K562 (cell line): ENCODE data around the gene NAA80. TPM values are rescaled to one million over a fixed set of nuclear protein-coding genes. Genes with fewer than 3 reads are reported as not detected.

Experiments used
- CCNT2 ChIP-seq: IDR thresholded peaks from 2 replicates; pipeline ENCODE4 v1.6.1; 2011; ENCODE audit warnings: borderline replicate concordance, low read depth, mild to moderate bottlenecking, moderate library complexity, mixed read lengths, low read length; ENCODE audit not compliant: insufficient read length; ENCODE audit errors: extremely low read depth
- CUX1 ChIP-seq: fragments of 200-800 bp; sonication (Bioruptor generic); IDR thresholded peaks from 2 replicates; pipeline ENCODE4 v1.6.1; 2016; ENCODE audit warnings: missing genetic modification characterization, missing compliant biosample characterization
- EP300 ChIP-seq: IDR thresholded peaks from 2 replicates; pipeline ENCODE4 v1.6.1; 2012; ENCODE audit warnings: low read length, improper control_type of control experiment
- FIP1L1 ChIP-seq: fragments of 200-400 bp; formaldehyde crosslinking; IDR thresholded peaks from 2 replicates; pipeline ENCODE4 v1.6.1; 2018; ENCODE audit warnings: mild to moderate bottlenecking, low read depth, low read length; ENCODE audit not compliant: poor library complexity, severe bottlenecking
- FOXK2 ChIP-seq, 2 experiments: fragments of 450-650 bp; IDR thresholded peaks in 1 of 2; conservative IDR thresholded peaks in 1 of 2; 2 replicates each; pipeline ENCODE4 v1.6.1; 2016; ENCODE audit warnings: low read depth in 2 of 2, mild to moderate bottlenecking in 1 of 2
- HOXB6 ChIP-seq: fragments of 250-450 bp; sonication (Bioruptor Pico); IDR thresholded peaks from 2 replicates; pipeline ENCODE4 v1.5.1; 2022; ENCODE audit warnings: mild to moderate bottlenecking, borderline replicate concordance
- MIER1 ChIP-seq: fragments of 450-650 bp; IDR thresholded peaks from 2 replicates; pipeline ENCODE4 v1.6.1; 2016; ENCODE audit warnings: antibody characterized with exemption, mild to moderate bottlenecking, low read depth
- NFATC3 ChIP-seq: fragments of 450-650 bp; IDR thresholded peaks from 2 replicates; pipeline ENCODE4 v1.6.1; 2017; ENCODE audit warnings: mild to moderate bottlenecking
- NR2F6 ChIP-seq: fragments of 450-650 bp; formaldehyde crosslinking; IDR thresholded peaks from 2 replicates; pipeline ENCODE4 v1.4.0; 2020; ENCODE audit warnings: mild to moderate bottlenecking
- RHOXF2B ChIP-seq: fragments of 250-450 bp; sonication (Bioruptor Pico); conservative IDR thresholded peaks from 2 replicates; pipeline ENCODE4 v1.5.1; 2021
- SIN3B ChIP-seq: fragments of 450-650 bp; IDR thresholded peaks from 2 replicates; pipeline ENCODE4 v1.6.1; 2017; ENCODE audit warnings: low read depth, mild to moderate bottlenecking, moderate library complexity
- TRIM24 ChIP-seq, 2 experiments: fragments of 450-650 bp; IDR thresholded peaks; 2 replicates each; pipeline ENCODE4 v1.6.1; 2016
- TRIM28 ChIP-seq: fragments of 450-650 bp; IDR thresholded peaks from 2 replicates; pipeline ENCODE4 v1.6.1; 2017
- U2AF1 ChIP-seq: fragments of 200-400 bp; formaldehyde crosslinking; optimal IDR thresholded peaks from 2 replicates; pipeline ENCODE3; 2017; ENCODE audit warnings: mild to moderate bottlenecking, low read depth, low read length, moderate library complexity
- ZFPM2 ChIP-seq: fragments of 250-450 bp; sonication (Bioruptor Pico); IDR thresholded peaks from 2 replicates; pipeline ENCODE4 v1.5.1; 2022; ENCODE audit warnings: mild to moderate bottlenecking
- ZNF165 ChIP-seq: fragments of 250-450 bp; sonication (Bioruptor Pico); IDR thresholded peaks from 2 replicates; pipeline ENCODE4 v1.4.0; 2020; ENCODE audit warnings: borderline replicate concordance
- ZNF232 ChIP-seq: sonication (generic); formaldehyde crosslinking; IDR thresholded peaks from 2 replicates; pipeline ENCODE4 v1.8.0; 2022; ENCODE audit warnings: mild to moderate bottlenecking, missing genetic modification reagents
- ZNF347 ChIP-seq: fragments of 450-650 bp; formaldehyde crosslinking; IDR thresholded peaks from 2 replicates; pipeline ENCODE4 v1.4.0; 2020; ENCODE audit warnings: low read depth, mild to moderate bottlenecking, moderate library complexity
- ZNF518B ChIP-seq: fragments of 250-450 bp; sonication (Bioruptor Pico); IDR thresholded peaks from 2 replicates; pipeline ENCODE4 v1.5.0; 2021; ENCODE audit warnings: mild to moderate bottlenecking, moderate library complexity
- ZNF57 ChIP-seq: fragments of 450-650 bp; formaldehyde crosslinking; IDR thresholded peaks from 2 replicates; pipeline ENCODE4 v1.4.0; 2020; ENCODE audit warnings: mild to moderate bottlenecking, moderate library complexity
- polyA plus RNA-seq, 8 experiments: library from polyadenylated mRNA; depleted of rRNA in 4 of 8; stranded (reverse) in 5 of 8; unstranded in 3 of 8; fragments of >200 nt; fragmentation: Nextera tagmentation in 2 of 8; fragmentation: Illumina TruSeq in 1 of 8; extraction: Ambion mirVana in 2 of 8; extraction: Trizol in 1 of 8; gene quantifications; 2 replicates each; pipeline versions ENCODE4 v1.2.1 to v1.2.3, GENCODE V29; 2011 to 2014; ENCODE audit warnings: inconsistent platforms in 1 of 8, missing spikeins in 1 of 8
- total RNA-seq, 7 experiments: library from RNA; depleted of rRNA in 6 of 7; stranded (reverse); fragments of >200 nt in 6 of 7; fragmentation: Illumina TruSeq in 2 of 7; extraction: Trizol in 2 of 7; gene quantifications; 2 replicates each; pipeline versions ENCODE4 v1.2.1 to v1.2.3, GENCODE V29; 2011 to 2021; ENCODE audit warnings: low replicate concordance in 1 of 7

Gene NAA80
- total and polyA plus RNA-seq, 9 of the 15 experiments (the other 6 are each of a cell fraction or from before 2014, with no cell fraction given): 0.82 to 24.0 (median 8.6) TPM

GRCh38 chr3:50298836-50299637, at the start of gene NAA80, which contains the start of gene HYAL3 (continued):
- no peak for TF ChIP-seq ZNF518B (CRISPR knock-in tag)
- TF ChIP-seq NFATC3: no peak
- TF ChIP-seq HOXB6 (CRISPR knock-in tag): no peak
- no peak for TF ChIP-seq ZNF165 (CRISPR knock-in tag)
- TF ChIP-seq TRIM24 (IDR thresholded peaks at IDR 0.05): no peak
- peak; percentile 34 for TF ChIP-seq CCNT2
- no peak for TF ChIP-seq CUX1 (CRISPR knock-in tag)
- no peak for TF ChIP-seq NR2F6 (CRISPR knock-in tag)
- no peak for TF ChIP-seq MIER1
- TF ChIP-seq TRIM28: no peak
- TF ChIP-seq ZFPM2 (CRISPR knock-in tag): no peak
- TF ChIP-seq ZNF232 (CRISPR knock-in tag): no peak
- TF ChIP-seq EP300: no peak
- no peak for TF ChIP-seq U2AF1
- TF ChIP-seq RHOXF2B (CRISPR knock-in tag): no peak
- TF ChIP-seq FIP1L1: peak; percentile 52
- TF ChIP-seq FOXK2 (conservative IDR thresholded peaks at IDR 0.05 in 1 of 2, IDR thresholded peaks at IDR 0.05 in 1 of 2; ENCODE audit: low read depth in 2 of 2): 0 out of 4 replicates have a peak, but pooled peaks of 1 of the 2 experiments have one; percentile 11
- no peak for TF ChIP-seq ZNF57 (CRISPR knock-in tag)
- TF ChIP-seq ZNF347: no peak
- peak; percentile 50; the same call in 1 of the 2 replicates for TF ChIP-seq SIN3B
